GM12875 (cell line): Measurements from ENCODE around the gene KCNJ6.
"Not testable (repeated sequence)": the region's sequence is repeated elsewhere in the genome, so short reads cannot be mapped to it uniquely, and the experiment has no call there.

Source experiments
- H3K4me3 ChIP-seq: one replicate; pipeline ENCODE4 v1.5.1; 2011; ENCODE audit warnings: low read depth, low read length, control low read depth
- CTCF ChIP-seq: IDR thresholded peaks from 2 replicates; pipeline ENCODE4 v1.5.1; 2011; ENCODE audit warnings: low read depth, mild to moderate bottlenecking, control low read depth, inconsistent platforms, low read length, moderate library complexity, borderline replicate concordance; ENCODE audit not compliant: insufficient read depth

Gene KCNJ6

GRCh38 chr21:37734846-37735245, 181.4 kb downstream of the KCNJ6 start:
- no peak overlapping the region for H3K4me3 ChIP-seq
- no peak for TF ChIP-seq CTCF

GRCh38 chr21:37732927-37733326, 183.3 kb downstream of the KCNJ6 start:
- H3K4me3 ChIP-seq, result no peak overlapping the region
- TF ChIP-seq CTCF, result no peak

GRCh38 chr21:37724201-37724600, 192.1 kb downstream of the KCNJ6 start:
- TF ChIP-seq CTCF, result no peak

GRCh38 chr21:37717534-37717933, 198.7 kb downstream of the KCNJ6 start:
- no peak for TF ChIP-seq CTCF
- H3K4me3 ChIP-seq, result no peak overlapping the region

More at GRCh38 chr21:37724201-37724600, 192.1 kb downstream of the KCNJ6 start:
- H3K4me3 ChIP-seq, result no peak overlapping the region

- not testable (repeated sequence) for H3K4me3 ChIP-seq
Observed at GRCh38 chr21:37712569-37712934, 203.7 kb downstream of the KCNJ6 start.

- peak; percentile 93 for TF ChIP-seq CTCF
- no peak overlapping the region for H3K4me3 ChIP-seq
Observed at GRCh38 chr21:37711836-37712568, 204.3 kb downstream of the KCNJ6 start.

GRCh38 chr21:37711286-37711829, 204.9 kb downstream of the KCNJ6 start:
- no peak overlapping the region for H3K4me3 ChIP-seq
- no peak for TF ChIP-seq CTCF
